Testis (tissue), 3 donors: Measurements from ENCODE around the gene MATK. TPM values are rescaled to one million over a fixed set of nuclear protein-coding genes. Genes with fewer than 3 reads are reported as not detected.

Experiments used
- DNase-seq: peaks from one replicate; pipeline ENCODE4 v3.0.0-alpha.2; 2019
- H3K27ac ChIP-seq, 2 donors: fragments of 200-600 bp; sonication (generic); one replicate each; pipeline ENCODE4 v1.5.1; 2019
- H3K27me3 ChIP-seq: fragments of 200-600 bp; sonication (generic); one replicate; pipeline ENCODE4 v1.5.1; 2019
- H3K36me3 ChIP-seq: fragments of 200-600 bp; sonication (generic); one replicate; pipeline ENCODE4 v1.5.1; 2017; ENCODE audit warnings: low read depth; ENCODE audit errors: missing control alignments
- H3K4me1 ChIP-seq: fragments of 200-600 bp; sonication (generic); one replicate; pipeline ENCODE4 v1.5.1; 2019
- H3K4me3 ChIP-seq, 2 donors: fragments of 200-600 bp; sonication (generic); one replicate each; pipeline ENCODE4 v1.5.1; 2017 to 2019
- H3K9me3 ChIP-seq: fragments of 200-600 bp; sonication (generic); one replicate; pipeline ENCODE4 v1.5.1; 2017
- POLR2A ChIP-seq: fragments of 450-650 bp; IDR thresholded peaks from one replicate; pipeline ENCODE4 v1.6.1; 2017; ENCODE audit warnings: antibody characterized with exemption, mild to moderate bottlenecking, moderate library complexity
- WGBS, 2 donors: methylation state at CpG; one replicate each; pipeline ENCODE4 v1.1.5; 2018; 5-methylcytosine and 5-hydroxymethylcytosine counted together
- intact Hi-C: fragments of 100-400 bp; cut with DNase I; formaldehyde crosslinking; loops from one replicate; pipeline ENCODE4 v1.15.1; 2023; ENCODE audit warnings: low total_unique reads
- polyA plus RNA-seq: library from polyadenylated mRNA; stranded (reverse); fragments of 350-450 nt; fragmentation: Illumina TruSeq; extraction: RNeasy Lipid Tissue Mini Kit (QIAGEN cat#74804); gene quantifications from one replicate; pipeline ENCODE4 v1.2.3, GENCODE V29; 2014; ENCODE audit warnings: low read depth, low replicate concordance; ENCODE audit not compliant: insufficient read depth
- total RNA-seq, 2 donors: library from RNA; depleted of rRNA; stranded (reverse); fragments of >200 nt; gene quantifications; one replicate each; pipeline ENCODE4 v1.2.3, GENCODE V29; 2016
- TF ChIP-seq, protein P1 (sequence below), 3 experiments: fragments of 450-650 bp in 2 of 3; fragments of 200-600 bp in 1 of 3; sonication (generic) in 1 of 3; IDR thresholded peaks; one replicate each; pipeline ENCODE4 v1.5.1; 2016 to 2019; ENCODE audit warnings: antibody characterized with exemption in 3 of 3, mild to moderate bottlenecking in 2 of 3, moderate library complexity in 1 of 3

Gene MATK
- total and polyA plus RNA-seq, 3 donors from 2014 or later, result 6.0 to 10.1 (median 10.1) TPM

DNA sequence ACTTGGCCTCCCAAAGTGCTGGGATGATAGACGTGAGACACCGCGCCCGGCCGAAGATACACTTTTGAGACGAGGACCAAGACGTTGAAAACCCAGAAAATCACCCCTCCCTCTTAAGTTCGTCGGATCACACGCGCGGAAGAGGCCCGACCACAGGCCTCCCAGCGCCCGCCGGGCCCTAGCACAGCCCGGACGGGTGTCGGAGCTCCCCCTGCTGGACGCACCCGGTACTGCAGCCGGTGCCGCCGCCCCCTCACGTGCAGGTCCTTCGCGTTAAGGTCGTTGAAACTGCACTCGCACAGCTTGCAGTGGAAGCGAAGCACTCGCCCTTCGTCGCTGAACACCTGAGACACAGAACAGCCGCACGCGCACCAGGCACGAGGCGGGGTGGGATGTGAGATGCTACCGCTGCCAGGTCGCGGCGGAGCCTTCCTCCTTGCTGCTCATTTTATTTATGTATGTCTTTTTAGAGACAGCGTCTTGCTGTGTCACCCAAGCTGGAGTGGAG is 35.7 kb upstream of the MATK start:
- peak; percentile 69 for DNase-seq
- no peaks in the 10 kb centered on the region for H3K36me3 ChIP-seq
- WGBS, 2 donors, result 11 to 12% methylated on average over 26 to 43 of the region's 43 CpGs

DNA sequence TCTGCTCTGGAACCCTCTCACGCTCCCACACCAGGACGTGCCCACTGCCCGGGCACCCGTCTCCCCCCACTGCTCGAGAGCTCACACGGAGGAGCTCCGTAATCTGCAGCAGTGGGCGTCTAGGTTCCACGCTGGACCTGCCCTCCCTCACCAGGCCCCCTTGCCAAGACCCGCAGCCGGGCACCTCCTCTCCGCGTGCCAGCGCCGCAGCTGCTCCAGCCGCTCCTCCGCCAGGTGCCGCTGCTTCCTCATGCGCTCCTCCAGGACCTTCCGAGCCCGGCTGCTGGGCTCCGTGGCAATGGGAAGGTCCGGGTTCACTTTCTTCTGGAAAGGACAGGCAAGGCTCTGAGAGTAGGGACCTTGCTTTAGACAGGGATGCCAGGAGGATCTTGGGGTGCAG is 35.0 kb upstream of the MATK start:
- intact Hi-C loops, result no loop called here
- H3K27ac ChIP-seq, result no peak overlapping the region
- H3K4me1 ChIP-seq, result no peaks in the 10 kb centered on the region
- DNase-seq, result no peak
- no peaks in the 10 kb centered on the region for H3K9me3 ChIP-seq
- no peaks in the 10 kb centered on the region for H3K36me3 ChIP-seq
- WGBS, 2 donors, result 91 to 96% methylated on average over 23 of the region's 23 CpGs
- H3K4me3 ChIP-seq, result no peak overlapping the region
- TF ChIP-seq POLR2A, result no peak
- TF ChIP-seq, protein P1, sequence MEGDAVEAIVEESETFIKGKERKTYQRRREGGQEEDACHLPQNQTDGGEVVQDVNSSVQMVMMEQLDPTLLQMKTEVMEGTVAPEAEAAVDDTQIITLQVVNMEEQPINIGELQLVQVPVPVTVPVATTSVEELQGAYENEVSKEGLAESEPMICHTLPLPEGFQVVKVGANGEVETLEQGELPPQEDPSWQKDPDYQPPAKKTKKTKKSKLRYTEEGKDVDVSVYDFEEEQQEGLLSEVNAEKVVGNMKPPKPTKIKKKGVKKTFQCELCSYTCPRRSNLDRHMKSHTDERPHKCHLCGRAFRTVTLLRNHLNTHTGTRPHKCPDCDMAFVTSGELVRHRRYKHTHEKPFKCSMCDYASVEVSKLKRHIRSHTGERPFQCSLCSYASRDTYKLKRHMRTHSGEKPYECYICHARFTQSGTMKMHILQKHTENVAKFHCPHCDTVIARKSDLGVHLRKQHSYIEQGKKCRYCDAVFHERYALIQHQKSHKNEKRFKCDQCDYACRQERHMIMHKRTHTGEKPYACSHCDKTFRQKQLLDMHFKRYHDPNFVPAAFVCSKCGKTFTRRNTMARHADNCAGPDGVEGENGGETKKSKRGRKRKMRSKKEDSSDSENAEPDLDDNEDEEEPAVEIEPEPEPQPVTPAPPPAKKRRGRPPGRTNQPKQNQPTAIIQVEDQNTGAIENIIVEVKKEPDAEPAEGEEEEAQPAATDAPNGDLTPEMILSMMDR (IDR thresholded peaks at IDR 0.05), result no peak
- H3K27me3 ChIP-seq, result no peaks in the 10 kb centered on the region

More for the DNA sequence above, 35.7 kb upstream of the MATK start:
- no peak overlapping the region for H3K27ac ChIP-seq
- H3K27me3 ChIP-seq, result no peaks in the 10 kb centered on the region
- intact Hi-C loops, result no loop called here
- no peak for TF ChIP-seq POLR2A
- TF ChIP-seq, protein P1 (IDR thresholded peaks at IDR 0.05), result peak; percentile 90 to 96 (median 94)
- H3K4me1 ChIP-seq, result no peaks in the 10 kb centered on the region
- H3K4me3 ChIP-seq, result no peak overlapping the region
- H3K9me3 ChIP-seq, result no peaks in the 10 kb centered on the region

DNA sequence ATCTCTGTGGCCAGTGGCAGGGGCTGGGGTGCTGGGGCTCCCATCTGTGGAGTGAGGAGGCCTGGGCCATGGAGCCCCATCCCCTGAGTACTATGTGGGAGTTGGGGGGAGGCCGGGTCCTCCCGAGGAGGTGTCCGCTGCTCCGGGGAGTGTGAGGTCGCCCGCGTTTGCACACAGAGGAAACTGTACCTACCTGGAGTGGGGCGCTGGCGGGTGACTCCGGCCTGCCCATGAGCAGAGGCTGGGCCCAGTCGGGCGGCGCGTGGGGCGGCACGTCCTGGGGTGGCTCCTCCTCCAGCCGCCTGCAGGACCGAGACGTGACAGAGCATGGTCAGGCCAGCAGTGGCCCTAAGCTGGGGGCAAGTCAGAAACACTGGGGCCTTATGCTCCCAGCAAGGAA is 33.8 kb upstream of the MATK start:
- Histone ChIP-seq H3K4me1 (no peaks in the 10 kb centered on the region), H3K9me3 (no peaks in the 10 kb centered on the region), H3K27me3 (no peaks in the 10 kb centered on the region), H3K4me3 (no peak overlapping the region), H3K27ac (no peak overlapping the region), H3K36me3 (no peaks in the 10 kb centered on the region)
- 83% methylated on average over 19 of the region's 19 CpGs; no CpG with 5 or more reads in 1 of the 2 donors for WGBS, 2 donors
- no peak for TF ChIP-seq POLR2A
- TF ChIP-seq, protein P1 (IDR thresholded peaks at IDR 0.05), result no peak
- no peak for DNase-seq
- intact Hi-C loops, result no loop called here

DNA sequence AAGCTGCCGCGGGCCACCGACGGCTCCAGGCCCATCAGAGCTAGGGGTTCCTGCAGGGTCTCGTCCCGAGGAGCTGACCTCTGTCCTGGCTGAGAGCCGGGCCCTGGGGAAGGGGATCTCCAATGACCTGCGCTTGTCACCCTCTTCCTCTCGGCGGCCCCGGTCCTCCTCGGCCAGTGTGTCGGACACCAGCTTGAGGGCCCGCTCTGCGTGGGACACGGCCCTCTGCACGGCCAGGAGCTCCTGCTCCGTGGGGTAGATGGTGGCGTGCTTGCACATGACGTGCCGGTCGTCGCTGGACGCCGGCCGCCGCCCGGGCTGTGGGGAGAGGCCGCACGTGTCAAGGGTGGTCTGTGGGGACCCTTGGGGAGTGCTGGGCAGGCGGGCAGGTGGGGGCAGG is 32.7 kb upstream of the MATK start:
- H3K27ac ChIP-seq, result no peak overlapping the region
- no peaks in the 10 kb centered on the region for H3K27me3 ChIP-seq
- H3K4me1 ChIP-seq, result no peaks in the 10 kb centered on the region
- DNase-seq, result no peak
- intact Hi-C loops, result no loop called here
- no peak overlapping the region for H3K4me3 ChIP-seq
- 46 to 70% methylated on average over 6 to 31 of the region's 31 CpGs for WGBS, 2 donors
- no peak for TF ChIP-seq POLR2A
- TF ChIP-seq, protein P1 (IDR thresholded peaks at IDR 0.05), result no peak
- no peaks in the 10 kb centered on the region for H3K9me3 ChIP-seq
- H3K36me3 ChIP-seq, result no peaks in the 10 kb centered on the region

DNA sequence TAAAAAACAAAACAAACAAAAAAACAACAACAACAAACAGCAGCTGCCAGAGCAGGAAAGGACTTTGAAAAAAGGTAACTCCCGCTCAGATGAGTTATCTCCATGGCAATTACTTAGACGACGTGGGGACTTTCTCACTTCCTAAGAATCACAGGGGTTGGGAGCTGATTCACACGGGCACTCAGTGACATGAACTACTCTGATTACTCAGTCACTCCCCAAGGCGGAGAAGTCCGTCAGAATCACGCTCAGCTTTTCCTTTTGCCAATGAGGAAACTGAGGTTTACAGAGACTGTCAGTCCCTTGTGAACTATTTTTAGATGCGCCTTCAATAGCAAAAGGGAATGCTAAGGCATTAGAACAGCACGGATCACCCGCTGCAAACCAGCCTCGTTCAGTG is 32.3 kb upstream of the MATK start:
- no peak for DNase-seq
- Histone ChIP-seq H3K4me1 (no peaks in the 10 kb centered on the region), H3K36me3 (no peaks in the 10 kb centered on the region), H3K9me3 (no peaks in the 10 kb centered on the region), H3K27ac (no peak overlapping the region), H3K4me3 (no peak overlapping the region), H3K27me3 (no peaks in the 10 kb centered on the region)
- intact Hi-C loops, result no loop called here
- TF ChIP-seq POLR2A, result no peak
- TF ChIP-seq, protein P1 (IDR thresholded peaks at IDR 0.05), result no peak
- WGBS, 2 donors, result 47 to 49% methylated on average over 11 of the region's 11 CpGs
